ENCODE measurements around the gene CHRNA3.

The CHRNA3 gene

DNA sequence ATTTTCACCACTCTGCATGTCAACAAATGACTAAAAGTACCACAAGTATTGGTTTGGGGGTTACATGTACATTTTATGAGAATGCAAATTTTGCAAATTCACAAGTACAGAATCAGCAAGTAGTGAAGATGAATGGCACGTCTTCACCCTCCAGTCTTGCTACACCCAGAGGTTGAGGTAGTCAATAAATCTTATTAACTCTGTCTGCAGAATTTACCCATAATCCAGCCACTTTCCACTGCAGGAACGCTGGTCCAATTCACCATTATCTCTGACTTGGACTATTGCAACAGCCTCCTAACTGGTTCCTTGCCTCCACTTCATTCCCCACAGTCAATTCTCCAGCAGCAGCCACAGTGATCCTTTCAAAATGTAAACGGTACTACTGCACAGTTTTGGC is 70.0 kb downstream of the CHRNA3 start:
- no peak for DNase-seq

DNA sequence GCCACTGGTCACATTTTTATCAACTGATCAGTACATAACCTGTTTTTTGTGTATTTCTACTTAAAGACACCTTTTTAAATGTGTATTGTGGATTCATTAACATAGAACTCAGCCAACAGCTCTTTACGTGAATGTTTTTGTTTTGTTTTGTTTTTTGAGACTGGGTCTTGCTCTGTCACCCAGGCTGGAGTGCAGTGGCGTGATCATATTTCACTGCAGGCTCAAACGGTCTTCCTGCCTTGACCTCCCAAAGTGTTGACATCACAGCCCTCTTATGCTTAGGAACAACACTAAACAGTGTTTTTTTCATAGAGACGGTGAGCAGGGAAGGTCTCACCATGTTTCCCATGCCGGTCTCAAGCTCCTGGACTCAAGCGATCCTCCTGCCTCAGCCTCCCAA is 70.6 kb downstream of the CHRNA3 start:
- DNase-seq, result no peak

All from NCI-H2029 (cell line).